ENCODE results near the gene SCFD2.
"Not testable (repeated sequence)": the region's sequence is repeated elsewhere in the genome, so short reads cannot be mapped to it uniquely, and the experiment has no call there.

Gene SCFD2

GRCh38 chr4:53101191-53101581, 264.7 kb downstream of the SCFD2 start:
- DNase-seq (ENCODE audit: low spot score) = no peak

GRCh38 chr4:53100501-53101190, 265.2 kb downstream of the SCFD2 start:
- DNase-seq (ENCODE audit: low spot score) = no peak

- no peak for DNase-seq (ENCODE audit: low spot score)
Measured at GRCh38 chr4:53098681-53099121, 267.2 kb downstream of the SCFD2 start.

- DNase-seq (ENCODE audit: low spot score) = no peak
Measured at GRCh38 chr4:53094040-53094439, 271.8 kb downstream of the SCFD2 start.

GRCh38 chr4:53089936-53090729, 275.7 kb downstream of the SCFD2 start:
- no peak for DNase-seq (ENCODE audit: low spot score)

- DNase-seq (ENCODE audit: low spot score) = no peak
Measured at GRCh38 chr4:53088152-53088551, 277.7 kb downstream of the SCFD2 start.

GRCh38 chr4:53076374-53076958, 289.4 kb downstream of the SCFD2 start:
- DNase-seq (ENCODE audit: low spot score) = no peak

- no peak for DNase-seq (ENCODE audit: low spot score)
Measured at GRCh38 chr4:53075162-53075785, 290.6 kb downstream of the SCFD2 start.

- no peak for DNase-seq (ENCODE audit: low spot score)
Measured at GRCh38 chr4:53068755-53069330, 297.0 kb downstream of the SCFD2 start.

GRCh38 chr4:53067125-53067802, 298.6 kb downstream of the SCFD2 start:
- DNase-seq (ENCODE audit: low spot score) = no peak

- DNase-seq (ENCODE audit: low spot score) = no peak
Measured at GRCh38 chr4:53066155-53066554, 299.7 kb downstream of the SCFD2 start.

GRCh38 chr4:53064609-53065008, 301.3 kb downstream of the SCFD2 start:
- DNase-seq (ENCODE audit: low spot score) = no peak

GRCh38 chr4:53061091-53061850, 304.6 kb downstream of the SCFD2 start:
- DNase-seq (ENCODE audit: low spot score) = no peak

- no peak for DNase-seq (ENCODE audit: low spot score)
Measured at GRCh38 chr4:53060278-53060677, 305.6 kb downstream of the SCFD2 start.

- DNase-seq (ENCODE audit: low spot score) = no peak
Measured at GRCh38 chr4:53059871-53060270, 306.0 kb downstream of the SCFD2 start.

GRCh38 chr4:53059256-53059655, 306.6 kb downstream of the SCFD2 start:
- no peak for DNase-seq (ENCODE audit: low spot score)

- DNase-seq (ENCODE audit: low spot score) = no peak
Measured at GRCh38 chr4:53057679-53058078, 308.2 kb downstream of the SCFD2 start.

GRCh38 chr4:53057108-53057507, 308.8 kb downstream of the SCFD2 start:
- not testable (repeated sequence) for DNase-seq (ENCODE audit: low spot score)

- DNase-seq (ENCODE audit: low spot score) = no peak
Measured at GRCh38 chr4:53055716-53056403, 310.0 kb downstream of the SCFD2 start.

GRCh38 chr4:53055274-53055673, 310.6 kb downstream of the SCFD2 start:
- no peak for DNase-seq (ENCODE audit: low spot score)

Measured in ecto neural progenitor cell (in vitro differentiated cells).